Ascending aorta (tissue), 2 donors: ENCODE measurements around the gene RSPH4A. TPM values are rescaled to one million over a fixed set of nuclear protein-coding genes. Genes with fewer than 3 reads are reported as not detected.

ENCODE experiments used
- DNase-seq, 2 donors: peaks; one replicate each; pipeline ENCODE4 v3.0.0-alpha.2; 2019; ENCODE audit warnings: low spot score in 2 of 2
- H3K27ac ChIP-seq, 2 donors: fragments of 200-600 bp; sonication (generic); one replicate each; pipeline ENCODE4 v1.5.1; 2016 to 2017; ENCODE audit warnings: mild to moderate bottlenecking in 1 of 2
- H3K27me3 ChIP-seq: fragments of 200-600 bp; sonication (generic); one replicate; pipeline ENCODE4 v1.5.1; 2017
- H3K36me3 ChIP-seq, 2 donors: fragments of 200-600 bp; sonication (generic); one replicate each; pipeline ENCODE4 v1.5.1; 2016
- H3K4me1 ChIP-seq, 2 donors: fragments of 200-600 bp; sonication (generic); one replicate each; pipeline ENCODE4 v1.5.1; 2016 to 2017; ENCODE audit warnings: mild to moderate bottlenecking in 1 of 2
- H3K4me3 ChIP-seq, 2 donors: fragments of 200-600 bp; sonication (generic); one replicate each; pipeline ENCODE4 v1.5.1; 2016 to 2017; ENCODE audit warnings: mild to moderate bottlenecking in 1 of 2
- H3K9me3 ChIP-seq, 2 donors: fragments of 200-600 bp; sonication (generic); one replicate each; pipeline ENCODE4 v1.5.1; 2016
- CTCF ChIP-seq, 3 experiments: fragments of 200-600 bp in 2 of 3; fragments of 450-650 bp in 1 of 3; sonication (generic) in 2 of 3; IDR thresholded peaks; one replicate each; pipeline ENCODE4 v1.5.1; 2016 to 2019; ENCODE audit warnings: antibody characterized with exemption in 3 of 3, mild to moderate bottlenecking in 1 of 3, moderate library complexity in 1 of 3
- intact Hi-C: fragments of 100-400 bp; cut with DNase I; formaldehyde crosslinking; loops from one replicate; pipeline ENCODE4 v1.15.1; 2023
- total RNA-seq: library from RNA; depleted of rRNA; stranded (reverse); fragments of >200 nt; gene quantifications from one replicate; pipeline ENCODE4 v1.1.0, GENCODE V29; 2016

The RSPH4A gene
- total RNA-seq, 1 donor from 2014 or later: 17.9 TPM

GRCh38 chr6:116605935-116606334, 10.3 kb upstream of the RSPH4A start:
- TF ChIP-seq CTCF (IDR thresholded peaks at IDR 0.05): no peak
- no peak for DNase-seq
- Histone ChIP-seq H3K4me1 (no peaks in the 10 kb centered on the region), H3K27ac (no peak overlapping the region), H3K36me3 (peaks cover 0 to 22% of the 10 kb centered on the region in 2 donors), H3K27me3 (no peaks in the 10 kb centered on the region), H3K4me3 (no peak overlapping the region), H3K9me3 (no peaks in the 10 kb centered on the region)
- intact Hi-C loops: no loop called here

- intact Hi-C loops: no loop called here
- Histone ChIP-seq H3K4me1 (peaks cover 0 to 3% of the 10 kb centered on the region in 2 donors), H3K9me3 (no peaks in the 10 kb centered on the region)
Observed at GRCh38 chr6:116611056-116611455, 5.2 kb upstream of the RSPH4A start.

GRCh38 chr6:116616737-116617053, 416 bp downstream of the RSPH4A start:
- Histone ChIP-seq H3K27ac (no peak overlapping the region), H3K27me3 (no peaks in the 10 kb centered on the region), H3K4me3 (peak overlapping the region; percentile 63 to 66), H3K4me1 (peaks cover 3 to 7% of the 10 kb centered on the region in 2 donors), H3K9me3 (no peaks in the 10 kb centered on the region), H3K36me3 (no peaks in the 10 kb centered on the region)
- no peak for TF ChIP-seq CTCF (IDR thresholded peaks at IDR 0.05)
- intact Hi-C loops: loop anchor here (2.0 kb wide), 1 partner anchor 46 kb away; the partner anchor contains the start of gene RWDD1
- DNase-seq: no peak

More at GRCh38 chr6:116611056-116611455, 5.2 kb upstream of the RSPH4A start:
- no peak for TF ChIP-seq CTCF (IDR thresholded peaks at IDR 0.05)
- peaks cover 0 to 4% of the 10 kb centered on the region in 2 donors for H3K36me3 ChIP-seq
- no peak overlapping the region for H3K27ac ChIP-seq
- H3K27me3 ChIP-seq: no peaks in the 10 kb centered on the region
- no peak overlapping the region for H3K4me3 ChIP-seq
- no peak for DNase-seq

GRCh38 chr6:116624036-116624805, 7.9 kb downstream of the RSPH4A start:
- TF ChIP-seq CTCF (IDR thresholded peaks at IDR 0.05): no peak
- Histone ChIP-seq H3K9me3 (no peaks in the 10 kb centered on the region), H3K27ac (no peak overlapping the region), H3K4me1 (no peaks in the 10 kb centered on the region), H3K36me3 (no peaks in the 10 kb centered on the region), H3K4me3 (no peak overlapping the region), H3K27me3 (no peaks in the 10 kb centered on the region)
- DNase-seq: no peak
- intact Hi-C loops: no loop called here

- no peak overlapping the region for H3K27ac ChIP-seq
- no peaks in the 10 kb centered on the region for H3K4me1 ChIP-seq
- H3K36me3 ChIP-seq: no peaks in the 10 kb centered on the region
- H3K9me3 ChIP-seq: no peaks in the 10 kb centered on the region
- intact Hi-C loops: no loop called here
- DNase-seq: no peak
- no peak for TF ChIP-seq CTCF (IDR thresholded peaks at IDR 0.05)
- no peak overlapping the region for H3K4me3 ChIP-seq
- H3K27me3 ChIP-seq: no peaks in the 10 kb centered on the region
Observed at GRCh38 chr6:116625872-116626271, 9.6 kb downstream of the RSPH4A start.
